Brain pericyte (primary cell): ENCODE measurements around the gene WNT3A.
"Not testable (repeated sequence)": the region's sequence is repeated elsewhere in the genome, so short reads cannot be mapped to it uniquely, and the experiment has no call there.

Experiments
- DNase-seq: peaks from one replicate; pipeline ENCODE4 v3.0.0-alpha.2; 2012; ENCODE audit warnings: low read depth, low spot score

The WNT3A gene, protein sequence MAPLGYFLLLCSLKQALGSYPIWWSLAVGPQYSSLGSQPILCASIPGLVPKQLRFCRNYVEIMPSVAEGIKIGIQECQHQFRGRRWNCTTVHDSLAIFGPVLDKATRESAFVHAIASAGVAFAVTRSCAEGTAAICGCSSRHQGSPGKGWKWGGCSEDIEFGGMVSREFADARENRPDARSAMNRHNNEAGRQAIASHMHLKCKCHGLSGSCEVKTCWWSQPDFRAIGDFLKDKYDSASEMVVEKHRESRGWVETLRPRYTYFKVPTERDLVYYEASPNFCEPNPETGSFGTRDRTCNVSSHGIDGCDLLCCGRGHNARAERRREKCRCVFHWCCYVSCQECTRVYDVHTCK

DNA sequence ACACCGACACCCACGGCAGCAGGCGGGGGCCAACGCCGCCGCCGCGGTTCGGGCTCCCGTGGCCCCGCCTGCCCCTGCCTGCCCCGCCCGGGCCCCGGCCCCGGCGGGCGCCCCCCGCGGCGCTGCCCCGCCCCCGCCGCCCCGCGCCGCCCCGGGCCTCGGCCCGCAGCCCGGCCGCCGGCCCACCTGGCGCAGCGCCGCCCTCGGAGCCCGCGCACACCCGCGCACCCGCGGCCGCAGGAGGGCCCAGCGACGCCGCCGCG lies at the start of gene WNT3A:
WNT3A (plus strand) TSS at position 213 of the 263 bp plus-strand sequence. CDS start 131 bp downstream, outside the sequence.
- DNase-seq = no peak

DNA sequence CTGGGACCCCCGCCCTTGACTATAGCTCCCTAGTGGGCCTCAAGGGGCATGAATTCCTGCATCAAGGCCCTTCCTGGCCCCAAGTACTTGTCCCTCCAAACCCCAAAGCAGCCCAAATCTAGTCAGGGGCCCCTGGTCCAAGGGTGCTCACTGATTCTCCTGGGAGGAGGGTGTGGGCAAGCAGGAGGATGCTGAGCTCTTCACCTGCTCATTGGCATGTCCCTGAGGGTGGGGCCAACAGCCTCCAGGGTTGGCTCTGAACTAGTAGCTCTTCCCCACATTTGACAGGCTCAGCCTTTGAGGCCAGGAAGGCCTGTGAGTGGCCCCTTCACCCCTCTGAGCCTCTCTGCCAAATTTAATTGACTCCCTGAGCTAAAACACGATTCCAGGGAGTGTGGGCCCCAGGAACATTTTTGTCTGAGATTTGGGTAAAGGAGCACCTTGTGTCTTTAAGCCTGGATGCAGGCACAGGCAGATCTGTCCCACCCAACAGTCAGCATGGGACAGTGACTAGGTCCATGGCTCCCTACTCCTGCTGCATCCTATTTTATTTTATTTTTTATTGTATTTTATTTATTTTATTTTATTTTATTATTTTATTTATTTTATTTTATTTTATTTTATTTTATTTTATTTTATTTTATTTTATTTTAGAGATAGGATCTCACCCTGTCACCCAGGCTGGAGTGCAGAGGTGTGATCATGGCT lies 48.0 kb upstream of the WNT3A start:
- no peak for DNase-seq

DNA sequence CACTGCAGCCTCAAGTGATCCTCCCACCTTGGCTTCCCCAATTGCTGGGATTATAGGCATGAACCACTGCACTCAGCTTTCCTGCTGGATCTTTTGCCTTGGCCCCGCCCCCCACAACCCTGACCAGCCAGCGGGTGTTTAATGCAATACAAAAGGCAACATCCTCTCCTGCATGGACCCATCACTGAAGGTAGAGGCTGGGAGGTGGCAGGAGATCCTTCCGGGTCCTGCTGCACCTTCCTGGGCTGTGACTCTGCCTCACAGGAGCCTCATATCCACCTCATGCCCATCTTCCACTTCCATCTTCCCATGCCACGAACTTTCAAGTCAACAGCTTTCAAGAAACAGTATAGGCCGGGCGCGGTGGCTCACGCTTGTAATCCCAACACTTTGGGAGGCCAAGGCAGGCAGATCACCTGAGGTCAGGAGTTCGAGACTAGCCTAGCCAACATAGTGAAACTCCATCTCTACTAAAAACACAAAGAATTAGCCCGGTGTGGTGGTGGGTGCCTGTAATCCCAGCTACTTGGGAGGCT lies 47.4 kb upstream of the WNT3A start:
- no peak for DNase-seq

DNA sequence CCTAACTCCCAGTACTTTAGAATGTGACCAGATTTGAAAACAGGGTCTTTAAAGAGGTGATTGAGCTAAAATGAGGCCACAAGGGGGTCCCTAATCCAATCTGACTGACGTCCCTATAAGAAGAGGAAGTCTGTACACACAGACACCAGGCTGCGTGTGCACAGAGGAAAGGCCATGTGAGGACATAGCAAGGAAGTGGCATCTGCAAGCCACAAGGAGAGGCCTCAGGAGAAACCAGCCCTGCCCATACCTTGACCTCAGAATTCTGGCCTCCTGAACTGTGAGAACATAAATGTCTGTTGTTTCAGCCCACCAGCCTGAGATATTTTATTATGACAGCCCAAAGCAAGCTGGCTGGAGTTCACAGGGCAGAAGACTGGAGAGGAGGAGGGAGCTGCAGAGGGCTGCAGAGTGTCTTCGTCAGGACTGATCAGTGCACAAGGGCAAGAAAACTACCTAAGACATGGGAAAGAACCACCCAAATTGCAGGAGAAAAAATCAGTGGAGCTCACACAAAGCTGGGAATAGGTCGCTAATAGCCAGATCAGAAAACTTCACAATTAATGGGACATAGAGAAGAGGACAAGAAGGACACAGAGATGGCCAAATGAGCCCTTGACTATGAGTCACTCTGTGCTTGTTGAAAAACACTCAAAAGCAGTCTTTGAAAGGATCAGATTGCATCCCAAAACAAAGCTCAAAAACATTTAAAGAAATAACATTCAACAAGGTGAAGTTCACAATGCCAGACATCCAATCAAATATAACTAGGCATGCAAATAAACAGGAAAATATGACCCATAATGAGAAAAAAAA lies 44.9 kb upstream of the WNT3A start:
- no peak for DNase-seq

DNA sequence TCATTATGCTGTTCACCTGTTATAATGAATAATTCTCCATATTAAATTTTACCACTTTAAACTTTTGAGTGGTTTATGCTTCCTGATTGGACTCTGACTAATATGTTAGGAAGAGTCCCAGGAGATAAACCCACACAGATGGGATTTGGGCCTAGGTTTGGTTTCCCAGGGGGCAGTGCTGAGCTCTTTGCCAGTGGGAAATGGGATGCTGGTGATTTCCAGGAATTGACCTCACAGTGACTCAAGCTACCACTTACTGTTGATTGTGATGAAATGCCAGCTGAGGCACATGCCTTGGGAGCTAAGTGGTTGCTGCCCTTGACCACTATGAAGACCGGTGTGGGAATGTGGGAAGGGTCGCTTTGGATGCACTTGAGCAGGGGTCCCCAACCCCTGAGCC lies 40.1 kb upstream of the WNT3A start:
- DNase-seq = not testable (repeated sequence)

DNA sequence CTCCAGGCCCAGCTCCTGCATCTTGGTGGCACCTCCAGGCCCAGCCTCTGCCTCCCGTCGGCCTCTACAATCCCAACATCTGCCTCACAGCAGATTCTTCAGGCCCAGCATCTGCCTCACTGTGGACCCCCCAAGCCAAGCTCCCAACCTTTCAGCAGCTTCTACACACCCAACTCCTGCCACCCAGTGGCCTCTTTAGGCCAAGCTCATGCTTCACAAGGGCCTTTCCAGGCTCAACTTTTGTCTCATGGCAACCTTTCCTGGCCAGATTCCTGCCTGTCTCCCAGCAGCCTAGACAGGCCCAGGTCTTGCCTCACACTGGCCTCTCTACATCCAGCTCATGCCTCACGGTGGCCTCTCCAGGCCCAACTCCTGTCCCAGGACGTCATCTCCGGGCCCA lies 39.0 kb upstream of the WNT3A start:
- not testable (repeated sequence) for DNase-seq

DNA sequence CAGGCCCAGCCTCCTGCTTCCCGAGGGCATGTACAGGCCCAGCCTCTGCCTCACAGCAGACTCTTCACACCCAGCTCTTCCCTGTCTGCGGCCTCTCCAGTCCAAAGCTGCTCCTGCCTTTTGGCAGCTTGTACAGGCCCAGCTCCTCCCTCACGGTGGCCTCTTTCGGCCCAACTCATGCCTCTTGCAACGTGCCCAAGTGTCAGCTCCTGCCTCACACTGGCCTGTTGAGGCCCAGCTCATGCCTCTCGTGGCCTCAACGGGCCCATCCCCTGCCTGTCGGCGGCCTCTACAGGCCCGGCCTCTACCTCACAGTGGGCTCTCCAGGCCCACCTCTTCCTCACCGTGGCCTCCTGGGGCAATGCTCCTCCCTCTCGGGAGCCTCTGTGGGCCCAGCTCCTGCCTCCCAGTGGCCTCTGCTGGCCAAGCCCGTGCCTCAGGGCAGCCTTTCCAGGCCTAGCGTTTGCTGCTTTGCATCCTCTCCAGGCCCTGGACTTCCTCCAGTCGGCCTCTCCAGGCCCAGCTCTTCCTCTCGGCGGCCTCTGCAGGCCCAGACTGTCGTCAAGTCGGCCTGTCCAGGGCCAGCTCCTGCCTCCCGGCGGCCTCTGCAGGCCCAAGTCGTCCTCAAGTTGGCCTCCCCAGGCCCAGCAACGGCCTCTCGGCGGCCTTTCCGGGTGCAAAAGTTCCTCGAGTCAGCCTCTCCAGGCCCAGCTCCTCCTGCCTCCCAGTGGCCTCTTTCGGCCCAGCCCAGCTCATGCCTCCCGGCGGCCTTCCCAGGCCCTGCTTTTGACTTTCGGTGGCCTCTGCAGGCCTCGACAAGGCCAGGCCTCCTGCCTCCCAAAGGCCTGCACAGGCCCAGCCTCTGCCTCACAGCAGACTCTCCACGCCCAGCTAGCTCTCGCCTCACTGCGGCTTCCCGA lies 36.5 kb upstream of the WNT3A start:
- DNase-seq = not testable (repeated sequence)

DNA sequence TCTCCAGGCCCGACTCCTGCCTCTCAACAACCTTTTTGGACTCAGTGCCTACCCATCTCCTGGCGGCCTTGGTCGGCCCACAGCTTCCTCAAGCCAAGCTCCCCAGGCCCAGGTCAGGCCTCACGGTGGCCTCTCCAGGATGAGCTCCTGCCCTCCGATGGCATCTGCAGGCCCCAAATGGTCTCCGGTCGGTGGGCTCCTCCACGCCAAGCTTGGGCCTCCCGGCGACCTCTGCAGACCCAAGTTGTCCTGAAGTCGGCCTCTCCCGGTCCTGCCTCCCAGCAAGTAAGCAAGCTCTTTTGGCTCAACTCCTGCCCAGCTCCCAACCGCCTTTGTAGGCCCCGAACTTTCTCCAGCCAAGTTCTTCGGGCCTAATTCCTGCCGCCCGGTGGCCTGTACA lies 35.6 kb upstream of the WNT3A start:
- not testable (repeated sequence) for DNase-seq

DNA sequence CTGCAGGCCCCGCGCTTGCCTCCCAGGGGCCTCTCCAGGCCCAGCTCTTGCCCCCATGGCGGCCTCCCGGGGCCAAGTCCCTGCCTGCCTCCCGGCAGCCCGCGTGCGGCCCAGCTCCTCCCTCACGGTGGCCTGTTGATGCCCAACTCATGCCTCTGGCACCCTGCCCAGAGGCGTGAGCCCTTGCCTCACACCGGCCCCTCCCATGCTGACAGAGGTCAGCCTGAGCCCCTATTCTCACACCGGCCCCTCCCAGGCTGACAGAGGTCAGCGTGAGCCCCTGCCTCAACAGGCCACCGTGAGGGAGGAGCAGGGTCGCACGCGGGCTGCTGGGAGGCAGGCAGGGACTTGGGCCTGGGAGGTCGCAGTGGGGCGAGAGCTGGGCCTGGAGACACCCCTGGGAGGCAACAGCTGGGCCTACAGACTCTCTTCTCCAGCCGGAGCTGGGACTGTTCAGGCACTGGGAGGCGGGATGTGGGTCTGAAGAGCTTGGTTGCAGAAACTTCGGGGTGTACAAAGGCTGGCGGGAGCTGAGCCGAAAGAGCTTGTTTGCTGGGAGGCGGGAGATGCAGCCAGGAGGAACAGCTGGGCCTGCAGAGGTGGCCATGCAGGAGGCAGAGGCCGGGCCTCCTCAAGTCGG lies 35.0 kb upstream of the WNT3A start:
- DNase-seq = not testable (repeated sequence)

DNA sequence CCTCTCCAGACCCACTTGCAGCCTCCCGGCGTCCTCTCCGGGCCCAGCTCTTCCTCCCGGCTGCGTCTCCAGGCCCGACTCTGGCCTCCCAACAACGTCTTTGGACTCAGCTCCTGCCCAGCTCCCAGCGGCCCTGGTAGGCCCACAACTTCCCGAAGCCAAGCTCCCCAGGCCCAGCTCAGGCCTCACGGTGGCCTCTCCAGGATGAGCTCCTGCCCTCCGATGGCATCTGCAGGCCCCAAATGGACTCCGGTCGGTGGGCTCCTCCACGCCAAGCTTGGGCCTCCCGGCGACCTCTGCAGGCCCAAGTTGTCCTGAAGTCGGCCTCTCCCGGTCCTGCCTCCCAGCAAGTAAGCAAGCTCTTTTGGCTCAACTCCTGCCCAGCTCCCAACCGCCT lies 34.5 kb upstream of the WNT3A start:
- DNase-seq = not testable (repeated sequence)

DNA sequence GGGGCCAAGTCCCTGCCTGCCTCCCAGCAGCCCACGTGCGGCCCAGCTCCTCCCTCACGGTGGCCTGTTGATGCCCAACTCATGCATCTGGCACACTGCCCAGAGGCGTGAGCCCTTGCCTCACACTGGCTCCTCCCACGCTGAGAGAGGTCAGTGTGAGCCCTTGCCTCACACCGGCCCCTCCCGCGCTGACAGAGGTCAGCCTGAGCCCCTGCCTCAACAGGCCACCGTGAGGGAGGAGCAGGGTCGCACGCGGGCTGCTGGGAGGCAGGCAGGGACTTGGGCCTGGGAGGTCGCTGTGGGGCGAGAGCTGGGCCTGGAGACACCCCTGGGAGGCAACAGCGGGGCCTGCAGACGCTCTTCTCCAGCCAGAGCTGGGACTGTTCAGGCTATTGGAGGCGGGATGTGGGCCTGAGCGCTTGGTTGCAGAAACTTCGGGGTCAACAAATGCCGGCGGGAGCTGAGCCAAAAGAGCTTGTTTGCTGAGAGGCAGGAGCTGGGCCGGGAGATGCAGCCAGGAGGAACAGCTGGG lies 33.9 kb upstream of the WNT3A start:
- DNase-seq = not testable (repeated sequence)

DNA sequence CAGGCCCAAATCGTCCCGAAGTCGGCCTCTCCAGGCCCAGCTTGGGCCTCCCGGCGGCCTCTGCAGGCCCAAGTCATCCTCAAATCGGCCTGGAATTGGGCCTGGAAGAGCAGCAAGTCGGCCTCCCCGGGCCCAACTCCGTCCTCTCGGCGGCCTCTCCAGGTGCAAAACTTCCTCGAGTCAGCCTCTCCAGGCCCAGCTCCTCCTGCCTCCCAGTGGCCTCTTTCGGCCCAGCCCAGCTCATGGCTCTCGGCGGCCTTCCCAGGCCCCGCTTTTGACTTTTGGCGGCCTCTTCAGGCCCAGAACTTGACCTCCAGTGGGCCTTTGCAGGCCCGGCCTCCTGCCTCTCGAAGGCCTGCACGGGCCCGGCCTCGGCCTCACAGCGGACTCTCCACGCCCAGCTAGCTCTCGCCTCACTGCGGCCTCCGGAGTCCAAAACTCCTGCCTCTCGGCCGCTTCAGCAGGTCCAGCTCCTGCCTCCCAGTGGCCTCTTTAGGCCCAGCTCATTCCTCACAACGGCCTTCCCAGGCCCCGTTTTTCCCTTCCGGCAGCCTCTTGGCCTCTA lies 33.0 kb upstream of the WNT3A start:
- not testable (repeated sequence) for DNase-seq

DNA sequence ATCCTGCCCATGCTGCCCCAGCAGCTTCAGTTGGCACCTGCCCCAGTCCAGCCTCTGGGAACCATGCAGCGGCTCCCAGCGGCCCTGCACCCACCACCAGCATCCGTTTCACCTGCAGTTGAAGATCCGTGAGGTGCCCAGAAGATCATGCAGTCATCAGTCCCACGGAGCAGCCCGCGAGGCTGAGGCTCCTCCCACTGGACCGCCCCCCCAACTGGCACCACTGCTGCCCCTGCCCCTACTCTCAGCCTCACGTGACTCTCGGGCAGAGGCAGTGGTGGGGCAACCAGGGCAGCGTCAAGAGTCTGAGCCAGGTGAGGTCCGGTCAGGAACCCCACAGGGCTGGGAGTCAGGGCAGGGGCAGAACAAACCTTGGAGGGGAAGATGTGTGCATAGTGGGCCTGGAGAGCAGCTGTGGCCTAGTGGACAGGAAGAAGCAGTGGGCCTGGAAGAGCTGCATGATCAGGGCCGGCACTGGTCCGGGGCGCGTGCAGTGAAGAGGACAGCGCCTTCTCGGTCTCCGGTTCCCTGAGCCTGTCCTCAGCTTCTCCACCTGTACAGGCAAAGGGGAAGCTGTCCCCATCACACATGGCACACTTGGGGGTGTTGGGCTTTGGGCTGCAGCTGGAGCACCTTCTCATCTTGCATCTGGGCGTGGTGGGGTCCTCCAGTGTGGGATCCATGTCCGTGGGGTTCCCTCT lies 31.1 kb upstream of the WNT3A start:
- DNase-seq = not testable (repeated sequence)

DNA sequence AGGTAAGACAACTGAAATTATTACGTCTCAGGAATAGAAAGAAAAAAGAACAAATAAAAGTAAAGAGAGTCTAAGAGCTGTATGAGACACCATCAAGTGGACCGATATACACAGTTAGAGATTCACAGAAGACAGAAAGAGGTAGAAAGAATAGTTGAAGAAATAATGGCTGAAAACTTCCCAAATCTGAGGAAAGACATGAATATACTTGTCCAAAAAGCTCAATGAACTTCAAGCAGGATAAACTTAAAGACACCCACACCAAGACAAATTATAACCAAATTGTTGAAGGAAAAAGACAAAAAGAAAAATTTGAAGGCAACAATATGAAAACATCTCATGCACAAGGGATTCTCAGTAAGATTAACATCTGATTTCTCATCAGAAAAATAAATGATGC lies 19.6 kb upstream of the WNT3A start:
- DNase-seq = no peak

DNA sequence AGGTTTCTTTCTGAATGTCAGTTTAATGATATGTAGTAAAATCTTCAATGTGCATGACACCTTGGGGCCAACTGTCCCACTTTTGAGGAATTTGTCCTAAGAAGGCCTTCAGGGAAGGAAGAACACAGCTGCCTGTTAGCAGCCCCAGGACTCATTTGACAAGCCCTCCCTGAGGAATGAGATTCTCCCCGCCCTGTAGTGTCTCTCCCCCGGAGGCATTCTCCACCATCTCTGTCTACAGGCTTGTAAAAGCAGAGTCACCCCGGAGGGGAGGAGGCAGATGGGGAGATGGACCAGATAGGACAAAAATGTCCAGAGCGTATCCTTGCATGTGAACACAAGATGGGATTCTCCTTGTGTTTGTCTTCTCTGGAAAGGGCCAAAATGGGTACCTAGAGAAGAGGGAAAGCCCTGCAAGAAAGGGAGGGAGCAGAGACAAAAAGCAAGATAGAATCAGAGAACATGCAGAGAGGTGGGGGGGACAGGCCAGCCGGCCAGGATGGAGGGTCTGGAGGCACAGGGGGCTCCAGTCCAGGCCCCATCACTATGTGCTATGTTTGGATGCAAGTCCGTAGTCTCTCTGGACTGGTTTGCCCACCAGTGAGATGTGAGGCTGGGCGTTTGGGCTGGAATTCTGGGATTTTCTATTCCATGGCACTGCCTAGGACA lies 12.0 kb upstream of the WNT3A start:
- no peak for DNase-seq

DNA sequence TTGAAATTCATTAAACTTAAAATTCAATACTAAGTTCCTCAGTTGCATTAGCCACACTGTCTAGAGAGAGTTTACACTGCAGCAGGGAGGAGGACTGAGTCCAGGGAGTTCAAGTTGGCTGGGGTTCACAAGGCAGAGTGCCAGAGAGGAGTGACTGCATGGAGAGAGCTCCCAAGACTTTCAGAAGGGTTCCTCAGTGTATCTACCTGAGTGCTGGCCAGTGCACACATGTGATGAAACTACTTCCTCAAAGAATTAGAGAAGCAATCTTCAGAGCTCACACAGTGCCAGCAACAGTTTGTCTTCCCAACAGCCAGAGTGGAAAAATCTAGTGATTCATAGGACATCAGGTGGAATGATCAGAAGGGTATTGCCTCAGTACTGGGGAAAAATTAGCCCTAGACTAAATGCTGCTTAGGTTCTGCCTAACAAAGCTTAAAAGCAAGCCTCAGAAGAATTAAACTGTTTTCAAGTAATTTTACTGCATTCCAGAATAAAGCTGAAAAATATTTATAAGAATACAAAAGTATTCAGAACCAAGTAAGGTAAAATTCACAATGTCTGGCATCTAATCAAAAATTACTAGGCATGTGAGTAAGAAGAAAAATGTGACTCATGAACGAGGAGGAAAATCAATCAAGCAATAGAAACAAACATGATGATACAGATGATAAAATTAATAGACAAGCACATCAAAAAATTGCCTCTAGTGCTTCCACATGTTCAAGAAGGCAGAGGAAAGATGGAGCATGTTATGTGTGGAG lies 10.4 kb upstream of the WNT3A start:
- no peak for DNase-seq

DNA sequence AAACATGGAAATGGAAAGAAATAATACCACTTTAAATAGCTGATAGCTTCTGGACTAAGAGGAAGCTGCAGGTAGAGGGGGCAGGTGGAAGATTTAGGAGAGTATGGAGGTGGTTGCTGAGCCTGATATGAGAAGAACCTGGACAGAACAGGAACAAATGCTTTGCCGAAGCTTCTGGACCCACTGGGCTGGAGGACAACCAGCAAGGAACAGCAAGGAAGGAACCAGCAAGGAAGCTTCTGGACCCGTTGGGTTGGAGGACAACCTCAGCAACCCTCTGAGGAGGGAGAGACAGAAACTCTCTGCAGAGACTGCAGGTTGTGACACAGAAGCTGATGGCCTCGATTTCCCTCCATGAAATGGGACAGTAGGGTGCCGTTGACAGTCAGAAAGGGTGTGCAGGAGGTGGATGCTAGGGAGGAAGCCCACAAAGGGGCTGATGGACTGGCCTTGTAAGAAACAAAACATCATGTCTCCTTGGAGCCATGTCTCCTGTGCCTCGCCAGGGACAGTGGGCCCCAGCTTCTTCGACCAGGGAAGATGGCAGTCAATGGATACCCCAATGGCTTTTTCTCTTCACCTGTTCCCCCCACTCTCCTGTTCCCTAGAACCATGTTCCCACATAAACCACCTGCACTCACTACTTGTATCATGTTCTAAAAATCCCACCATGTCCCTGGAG lies 8.3 kb upstream of the WNT3A start:
- no peak for DNase-seq
